ENCODE results near the gene SORCS2.

DNA sequence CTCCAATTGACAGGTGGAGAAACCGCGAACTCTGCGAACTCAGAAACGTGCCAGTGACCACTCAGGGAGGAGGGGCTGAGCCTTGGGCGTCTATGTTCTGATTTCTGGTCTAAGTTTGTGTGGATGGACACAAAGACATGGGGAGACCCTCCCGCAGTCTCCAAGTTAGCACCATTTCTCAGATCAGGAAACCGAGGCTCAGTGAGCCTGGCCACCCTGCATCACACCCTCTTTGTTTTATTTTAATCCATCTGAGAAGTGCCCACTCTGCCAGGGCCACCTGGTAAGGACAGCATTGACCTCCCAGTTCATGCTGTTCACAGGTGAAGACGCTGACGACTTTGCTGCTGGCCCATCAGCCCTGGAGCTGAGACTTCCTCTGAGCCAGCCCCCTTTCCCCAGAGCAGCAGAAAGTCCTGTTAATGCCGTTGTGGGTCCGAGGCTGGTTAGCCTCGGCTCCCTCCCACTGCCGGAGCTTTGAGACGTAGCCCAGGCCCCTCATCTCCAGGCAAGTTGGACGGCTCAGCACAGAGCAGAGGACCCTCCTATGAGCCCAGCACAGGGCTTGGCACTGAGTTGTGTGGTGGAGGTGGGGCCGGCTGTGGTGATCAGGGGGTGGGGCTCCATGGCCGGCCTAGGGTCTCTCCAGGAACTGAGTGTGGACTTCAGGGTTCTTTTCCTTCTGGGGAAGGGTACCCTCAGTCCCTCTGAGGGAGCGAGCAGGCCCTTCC lies 198.7 kb downstream of the SORCS2 start:
- TF ChIP-seq RELA (CRISPR knock-in tag; IDR thresholded peaks at IDR 0.05) (no peak), SNAPC2 (CRISPR knock-in tag; IDR thresholded peaks at IDR 0.05) (no peak), CEBPB (IDR thresholded peaks at IDR 0.05; ENCODE audit: borderline replicate concordance, low read depth, low read length) (no peak), FOXA1 (IDR thresholded peaks at IDR 0.05) (no peak), FOXA1 (CRISPR knock-in tag; IDR thresholded peaks at IDR 0.05) (no peak), RAD21 (CRISPR knock-in tag; IDR thresholded peaks at IDR 0.05) (no peak), ZNF781 (CRISPR knock-in tag; IDR thresholded peaks at IDR 0.05; ENCODE audit: borderline replicate concordance, not compliant biosample characterization) (no peak), ZNF558 (CRISPR knock-in tag; IDR thresholded peaks at IDR 0.05; ENCODE audit: borderline replicate concordance) (no peak), NR2F1 (CRISPR knock-in tag; IDR thresholded peaks at IDR 0.05) (no peak), ZNF367 (CRISPR knock-in tag; IDR thresholded peaks at IDR 0.05; ENCODE audit: borderline replicate concordance) (no peak), NKX3-1 (CRISPR knock-in tag; IDR thresholded peaks at IDR 0.05) (no peak), EZH2 (conservative IDR thresholded peaks at IDR 0.05; ENCODE audit: low read depth, low read length) (no peak)
